NCI-H2081 treated with DMSO at 0.1 percent for 48 hours (cell line): ENCODE results near the gene CRMP1.
"Not testable (repeated sequence)": the region's sequence is repeated elsewhere in the genome, so short reads cannot be mapped to it uniquely, and the experiment has no call there.

ENCODE experiments used
- DNase-seq: peaks from one replicate; lab custom pipeline; 2025; lab: John Stamatoyannopoulos, UW

The CRMP1 gene

GRCh38 chr4:5856362-5856761, 36.5 kb downstream of the CRMP1 start:
- not testable (repeated sequence) for DNase-seq

- no peak for DNase-seq
These were observed 38.0 kb downstream of the CRMP1 start for GRCh38 chr4:5854929-5855328.

GRCh38 chr4:5852523-5853202, 40.2 kb downstream of the CRMP1 start:
- no peak for DNase-seq

- no peak for DNase-seq
These were observed 41.1 kb downstream of the CRMP1 start for GRCh38 chr4:5851637-5852301.

- no peak for DNase-seq
These were observed 47.6 kb downstream of the CRMP1 start for GRCh38 chr4:5845035-5845905.

GRCh38 chr4:5843573-5844530, 49.0 kb downstream of the CRMP1 start:
- DNase-seq: no peak

GRCh38 chr4:5842456-5842855, 50.4 kb downstream of the CRMP1 start:
- DNase-seq: no peak

GRCh38 chr4:5839751-5840674, 52.9 kb downstream of the CRMP1 start:
- DNase-seq: no peak

GRCh38 chr4:5839332-5839731, 53.6 kb downstream of the CRMP1 start:
- DNase-seq: no peak

GRCh38 chr4:5837483-5837882, 55.4 kb downstream of the CRMP1 start:
- DNase-seq: not testable (repeated sequence)

GRCh38 chr4:5836943-5837342, 55.9 kb downstream of the CRMP1 start:
- no peak for DNase-seq

- no peak for DNase-seq
These were observed 64.9 kb downstream of the CRMP1 start for GRCh38 chr4:5828005-5828391.

GRCh38 chr4:5827108-5828004, 65.5 kb downstream of the CRMP1 start:
- no peak for DNase-seq

- DNase-seq: no peak
These were observed 66.3 kb downstream of the CRMP1 start for GRCh38 chr4:5826437-5827107.

GRCh38 chr4:5825321-5826041, 67.4 kb downstream of the CRMP1 start:
- DNase-seq: no peak

GRCh38 chr4:5824635-5825034, 68.3 kb downstream of the CRMP1 start:
- no peak for DNase-seq

- no peak for DNase-seq
These were observed 68.7 kb downstream of the CRMP1 start for GRCh38 chr4:5824227-5824626.

- DNase-seq: no peak
These were observed 69.2 kb downstream of the CRMP1 start for GRCh38 chr4:5823542-5824211.
